AG09319 (cell line): ENCODE data around the gene WNT9A.
A peak's percentile ranks its signal among the peaks of the same experiment; 100 is the strongest.
"Not testable (repeated sequence)": the region's sequence is repeated elsewhere in the genome, so short reads cannot be mapped to it uniquely, and the experiment has no call there.

Experiments used
- DNase-seq: peaks from one replicate; pipeline ENCODE4 v3.0.0-alpha.2; 2010; ENCODE audit warnings: low read depth; ENCODE audit errors: extremely low read depth
- TF ChIP-seq, protein P1 (sequence below): IDR thresholded peaks from 2 replicates; pipeline ENCODE4 v1.5.1; 2011; ENCODE audit warnings: low read depth, mild to moderate bottlenecking, inconsistent platforms, low read length, moderate library complexity

The WNT9A gene

DNA sequence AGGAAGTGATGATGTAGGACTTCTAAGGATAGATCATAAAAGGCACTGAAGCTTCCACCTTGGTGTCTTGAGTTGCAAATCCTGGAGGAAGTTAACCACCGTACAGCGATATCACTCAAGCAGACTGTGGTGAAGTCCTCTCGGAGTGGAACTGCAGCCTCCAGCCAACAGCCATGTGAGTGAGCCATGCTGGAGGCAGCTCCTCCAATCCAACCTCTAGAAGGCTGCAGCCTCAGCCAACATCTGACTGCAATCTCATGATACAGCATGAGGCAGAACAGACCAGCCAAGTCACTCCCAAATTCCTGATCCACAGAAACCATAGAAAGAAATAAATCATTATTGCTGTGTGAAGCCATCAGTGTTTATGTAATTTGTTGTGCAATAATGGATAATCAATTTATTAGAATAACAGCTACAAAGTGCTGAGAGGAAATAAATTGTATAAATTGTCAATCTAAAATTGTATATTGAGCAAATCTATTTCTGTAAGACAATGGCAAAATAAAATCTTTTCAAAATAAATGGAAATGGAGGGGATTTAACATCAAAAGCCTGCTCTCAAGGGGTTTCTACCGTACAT is 67.3 kb downstream of the WNT9A start:
- no peak for DNase-seq

DNA sequence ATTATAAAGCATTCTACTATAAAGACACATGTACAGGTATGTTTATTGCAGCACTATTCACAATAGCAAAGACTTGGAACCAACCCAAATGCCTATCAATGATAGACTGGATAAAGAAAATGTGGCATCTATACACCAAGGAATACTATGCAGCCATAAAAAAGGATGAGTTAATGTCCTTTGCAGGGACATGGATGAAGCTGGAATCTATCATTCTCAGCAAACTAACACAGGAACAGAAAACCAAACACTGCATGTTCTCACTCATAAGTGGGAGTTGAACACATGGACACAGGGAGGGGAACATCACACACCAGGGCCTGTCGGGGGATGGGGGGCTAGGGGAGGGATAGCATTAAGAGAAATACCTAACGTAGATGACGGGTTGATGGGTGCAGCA is 69.9 kb downstream of the WNT9A start:
- DNase-seq: not testable (repeated sequence)

More for the DNA sequence above, 67.3 kb downstream of the WNT9A start:
- TF ChIP-seq, protein P1, sequence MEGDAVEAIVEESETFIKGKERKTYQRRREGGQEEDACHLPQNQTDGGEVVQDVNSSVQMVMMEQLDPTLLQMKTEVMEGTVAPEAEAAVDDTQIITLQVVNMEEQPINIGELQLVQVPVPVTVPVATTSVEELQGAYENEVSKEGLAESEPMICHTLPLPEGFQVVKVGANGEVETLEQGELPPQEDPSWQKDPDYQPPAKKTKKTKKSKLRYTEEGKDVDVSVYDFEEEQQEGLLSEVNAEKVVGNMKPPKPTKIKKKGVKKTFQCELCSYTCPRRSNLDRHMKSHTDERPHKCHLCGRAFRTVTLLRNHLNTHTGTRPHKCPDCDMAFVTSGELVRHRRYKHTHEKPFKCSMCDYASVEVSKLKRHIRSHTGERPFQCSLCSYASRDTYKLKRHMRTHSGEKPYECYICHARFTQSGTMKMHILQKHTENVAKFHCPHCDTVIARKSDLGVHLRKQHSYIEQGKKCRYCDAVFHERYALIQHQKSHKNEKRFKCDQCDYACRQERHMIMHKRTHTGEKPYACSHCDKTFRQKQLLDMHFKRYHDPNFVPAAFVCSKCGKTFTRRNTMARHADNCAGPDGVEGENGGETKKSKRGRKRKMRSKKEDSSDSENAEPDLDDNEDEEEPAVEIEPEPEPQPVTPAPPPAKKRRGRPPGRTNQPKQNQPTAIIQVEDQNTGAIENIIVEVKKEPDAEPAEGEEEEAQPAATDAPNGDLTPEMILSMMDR: no peak

DNA sequence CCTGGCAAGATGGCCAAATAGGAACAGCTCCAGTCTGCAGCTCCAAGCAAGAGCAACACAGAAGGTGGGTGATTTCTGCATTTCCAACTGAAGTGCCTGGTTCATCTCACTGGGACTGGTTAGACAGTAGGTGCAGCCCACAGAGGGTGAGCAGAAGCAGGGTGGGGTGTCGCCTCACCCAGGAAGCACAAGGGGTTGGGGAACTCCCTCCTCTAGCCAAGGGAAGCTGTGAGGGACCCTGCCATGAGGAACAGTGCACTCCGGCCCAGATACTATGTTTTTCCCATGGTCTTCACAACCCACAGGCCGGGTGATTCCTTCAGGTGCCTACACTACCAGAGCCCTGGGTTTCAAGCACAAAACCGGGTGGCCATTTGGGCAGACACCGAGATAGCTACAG is 75.8 kb downstream of the WNT9A start:
- not testable (repeated sequence) for DNase-seq

DNA sequence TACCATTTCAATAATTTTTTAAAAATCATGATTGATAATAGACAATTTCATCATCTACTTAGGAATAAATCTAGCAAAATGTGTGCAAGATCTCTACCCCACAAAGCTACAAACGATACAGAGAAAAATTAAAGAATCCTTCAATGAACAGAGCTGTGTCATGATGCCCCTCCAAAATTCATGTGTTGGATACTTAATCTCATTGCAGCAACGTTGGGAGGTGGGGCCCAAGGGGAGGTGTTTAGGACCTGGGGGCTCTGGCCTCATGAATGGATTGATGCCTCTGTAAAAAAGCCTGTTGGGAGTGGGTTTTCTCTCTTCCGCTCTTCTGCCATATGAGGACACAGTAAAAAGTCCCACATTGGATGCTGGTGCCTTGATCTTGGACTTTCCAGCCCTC is 77.4 kb downstream of the WNT9A start:
- TF ChIP-seq, protein P1: no peak
- no peak for DNase-seq

DNA sequence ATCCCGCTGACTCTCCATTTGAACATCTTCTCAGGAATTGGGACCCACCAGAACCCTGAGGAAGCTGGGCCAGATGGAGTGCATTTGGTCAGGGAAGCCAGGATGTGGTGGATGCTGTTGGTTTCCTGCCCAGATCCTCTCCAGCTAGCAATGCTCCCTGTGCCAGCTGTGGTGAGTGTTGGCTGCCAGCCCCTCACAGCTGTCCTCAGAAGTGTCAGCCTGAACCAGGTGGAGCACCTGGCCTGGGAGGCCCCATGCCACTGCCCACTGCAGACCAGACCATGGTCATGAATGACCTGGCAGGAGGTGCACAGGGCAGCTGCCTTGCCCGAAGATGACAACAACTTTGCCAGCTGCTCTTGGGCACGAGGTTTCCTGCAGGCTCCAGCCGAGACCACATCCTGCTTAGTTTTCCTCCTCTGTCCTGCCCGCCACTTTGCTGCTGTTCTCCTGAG is 77.9 kb downstream of the WNT9A start:
- TF ChIP-seq, protein P1: no peak

DNA sequence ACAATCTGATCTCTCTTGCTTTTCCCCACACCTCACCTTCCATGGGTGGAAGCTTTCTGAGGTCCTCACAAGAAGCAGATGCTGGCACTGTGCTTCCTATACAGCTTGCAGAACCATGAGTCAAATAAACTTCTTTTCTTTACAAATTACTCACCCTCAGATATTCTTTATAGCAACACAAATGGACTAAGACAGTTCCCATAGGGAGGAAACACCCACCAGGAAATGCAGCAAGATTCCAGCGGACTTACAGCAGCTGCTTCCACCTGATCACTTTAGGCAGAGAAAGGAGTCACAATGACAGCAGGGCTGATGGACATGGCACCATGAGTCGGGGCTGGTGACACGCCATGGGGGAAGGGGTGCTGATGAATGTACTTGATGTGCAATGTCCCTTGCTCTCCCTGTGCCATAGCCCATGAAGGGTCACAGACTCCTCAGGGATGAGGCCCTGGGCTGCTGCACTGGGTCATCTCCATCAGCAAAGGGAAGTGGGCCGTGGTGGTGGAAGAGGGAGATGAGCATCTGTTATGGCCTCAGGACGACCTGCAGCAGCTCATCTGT is 78.4 kb downstream of the WNT9A start:
- TF ChIP-seq, protein P1: no peak
- no peak for DNase-seq

More for the DNA sequence above, 77.9 kb downstream of the WNT9A start:
- peak; percentile 7 for DNase-seq
